MG63 (cell line): ENCODE measurements around the gene UST. TPM values are rescaled to one million over a fixed set of nuclear protein-coding genes. Genes with fewer than 3 reads are reported as not detected.
A peak's percentile ranks its signal among the peaks of the same experiment; 100 is the strongest.

Experiments used
- DNase-seq: peaks from one replicate; pipeline ENCODE4 v3.0.0-alpha.2; 2020
- H3K27me3 ChIP-seq: fragments of 250-450 bp; sonication (Bioruptor Pico); 2 replicates; pipeline ENCODE4 v1.5.1; 2020; ENCODE audit warnings: mild to moderate bottlenecking, moderate library complexity
- H3K36me3 ChIP-seq: fragments of 250-450 bp; sonication (Bioruptor Pico); 2 replicates; pipeline ENCODE4 v1.5.1; 2020; ENCODE audit warnings: mild to moderate bottlenecking, moderate library complexity
- H3K4me3 ChIP-seq: fragments of 250-450 bp; sonication (Bioruptor Pico); 2 replicates; pipeline ENCODE4 v1.5.1; 2020; ENCODE audit warnings: mild to moderate bottlenecking, moderate library complexity
- H3K9me3 ChIP-seq: fragments of 250-450 bp; sonication (Bioruptor Pico); 2 replicates; pipeline ENCODE4 v1.5.1; 2020; ENCODE audit warnings: mild to moderate bottlenecking, moderate library complexity
- total RNA-seq: library from RNA; depleted of rRNA; stranded (reverse); fragments of >200 nt; shearing (Covaris generic); gene quantifications from 2 replicates; pipeline ENCODE4 v1.2.3, GENCODE V29; 2014; ENCODE audit warnings: low replicate concordance

UST gene
- total RNA-seq, 1 experiment from 2014 or later, result 22.0 TPM

DNA sequence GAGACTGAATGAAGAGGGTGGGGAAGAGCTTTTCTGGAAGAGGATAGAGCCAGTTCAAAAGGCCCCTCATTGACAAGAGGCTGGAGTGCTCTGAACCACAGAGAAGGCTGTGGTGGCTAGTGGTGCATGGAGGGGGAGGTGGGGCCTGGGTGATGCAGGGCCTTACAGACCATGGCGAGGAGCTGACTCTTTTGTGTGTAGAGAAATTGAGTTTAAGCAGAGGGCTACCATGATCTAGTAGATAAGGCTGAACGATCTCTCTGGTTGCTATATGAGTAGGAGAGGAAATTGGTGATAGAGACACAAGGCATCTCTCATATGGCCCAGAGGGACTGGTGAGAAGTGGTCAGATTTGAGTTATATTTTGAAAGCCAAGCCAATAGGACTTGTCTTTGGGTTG, 137.6 kb downstream of the UST start:
- H3K27me3 ChIP-seq, result no peaks in the 10 kb centered on the region
- no peak for DNase-seq
- H3K4me3 ChIP-seq, result no peak overlapping the region
- no peaks in the 10 kb centered on the region for H3K9me3 ChIP-seq
- H3K36me3 ChIP-seq, result no peaks in the 10 kb centered on the region

GRCh38 chr6:148885136-148885865, 138.5 kb downstream of the UST start:
- no peak overlapping the region for H3K4me3 ChIP-seq
- DNase-seq, result peak; percentile 11
- H3K9me3 ChIP-seq, result no peaks in the 10 kb centered on the region
- H3K36me3 ChIP-seq, result no peaks in the 10 kb centered on the region
- no peaks in the 10 kb centered on the region for H3K27me3 ChIP-seq

DNA sequence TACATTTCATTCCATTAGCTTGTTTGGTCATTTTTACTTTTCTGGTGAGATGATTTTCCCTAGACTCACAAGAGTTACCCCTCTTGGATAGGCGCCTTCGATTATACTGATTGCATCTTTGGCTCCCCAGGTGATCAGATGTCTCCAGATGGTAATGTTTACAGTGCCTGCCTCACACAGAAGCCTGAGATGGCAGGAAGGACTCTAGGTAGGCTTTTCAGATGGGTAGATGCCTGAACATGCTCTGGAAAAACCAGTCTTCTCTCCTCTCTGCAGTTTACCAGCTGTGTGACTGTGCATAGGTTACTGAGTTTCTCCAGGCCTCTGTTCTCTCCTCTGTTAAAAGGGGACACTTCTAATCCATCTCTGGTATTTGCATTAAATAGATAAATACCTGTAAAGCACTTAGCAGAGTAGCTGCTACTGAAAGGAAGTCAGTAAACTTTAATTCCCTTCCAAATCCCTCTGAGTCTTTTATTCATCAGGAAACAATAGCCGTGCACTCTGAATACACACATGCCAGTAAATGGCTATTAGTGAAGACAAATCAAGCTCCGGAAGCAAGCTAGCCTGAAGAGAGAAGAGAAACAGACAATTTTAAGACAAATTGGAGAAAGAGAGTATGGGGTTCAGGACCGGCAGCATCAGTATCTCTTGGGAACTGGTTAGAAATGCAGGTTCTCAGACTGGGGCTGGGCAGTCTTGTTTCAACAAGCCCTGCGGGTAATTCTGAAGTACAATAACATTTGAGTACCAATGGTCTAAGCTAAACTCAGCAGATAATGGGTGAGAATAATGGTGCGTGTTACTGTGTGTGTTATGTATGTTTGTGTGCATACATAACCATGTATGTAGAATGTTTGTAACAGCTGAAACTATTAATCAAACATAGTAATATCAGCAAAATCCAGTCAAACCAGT, 139.4 kb downstream of the UST start:
- no peak for DNase-seq
- no peaks in the 10 kb centered on the region for H3K27me3 ChIP-seq
- H3K4me3 ChIP-seq, result no peak overlapping the region
- H3K36me3 ChIP-seq, result no peaks in the 10 kb centered on the region
- H3K9me3 ChIP-seq, result no peaks in the 10 kb centered on the region

DNA sequence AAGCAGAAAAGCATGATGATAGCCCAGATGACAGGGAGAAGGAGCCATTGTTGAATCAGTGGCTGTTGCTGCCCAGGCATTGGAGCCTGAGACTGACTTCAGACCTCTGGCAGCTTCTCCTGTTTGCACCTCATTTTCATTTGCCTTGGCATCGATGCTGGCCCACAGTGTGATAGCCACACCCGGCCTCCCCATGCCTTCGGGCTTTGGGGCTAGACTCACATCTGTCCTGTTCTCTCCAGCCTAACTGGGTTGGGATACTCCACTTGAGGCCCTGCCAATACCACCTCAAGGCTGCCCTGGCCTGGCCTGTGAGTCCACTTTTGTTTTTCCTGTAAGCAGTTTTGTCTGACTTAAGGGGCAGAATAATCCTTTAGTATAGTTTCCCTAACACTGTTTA, 140.4 kb downstream of the UST start:
- Histone ChIP-seq H3K9me3 (no peaks in the 10 kb centered on the region), H3K27me3 (no peaks in the 10 kb centered on the region), H3K4me3 (no peak overlapping the region), H3K36me3 (no peaks in the 10 kb centered on the region)
- peak; percentile 97 for DNase-seq

- DNase-seq, result no peak
- H3K4me3 ChIP-seq, result no peak overlapping the region
- H3K9me3 ChIP-seq, result no peaks in the 10 kb centered on the region; the same call in 1 of the 2 replicates
- no peaks in the 10 kb centered on the region for H3K36me3 ChIP-seq
- H3K27me3 ChIP-seq, result no peaks in the 10 kb centered on the region
These were observed 142.0 kb downstream of the UST start for GRCh38 chr6:148888856-148889255.

DNA sequence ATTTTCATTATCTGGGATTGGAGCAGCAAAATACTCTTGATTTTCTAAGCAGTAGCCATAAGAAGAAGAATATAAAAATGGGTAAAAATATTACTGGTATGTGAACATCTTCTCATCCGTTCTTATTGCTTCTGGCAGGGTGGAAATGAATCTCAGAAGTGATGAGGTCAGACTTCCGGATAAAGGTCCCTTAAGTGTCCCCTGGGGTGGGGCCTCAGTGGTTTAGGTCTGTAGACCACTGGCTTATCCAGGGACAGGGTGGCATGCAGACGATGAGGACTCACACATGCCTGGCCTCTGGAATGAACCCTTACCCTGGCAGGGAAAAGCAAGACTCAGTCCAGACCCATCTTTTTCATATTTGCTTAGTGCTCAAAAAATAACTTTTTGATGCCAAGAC, 143.3 kb downstream of the UST start:
- H3K27me3 ChIP-seq, result no peaks in the 10 kb centered on the region
- DNase-seq, result no peak
- H3K36me3 ChIP-seq, result no peaks in the 10 kb centered on the region
- H3K9me3 ChIP-seq, result no peaks in the 10 kb centered on the region; the same call in 1 of the 2 replicates
- no peak overlapping the region for H3K4me3 ChIP-seq

DNA sequence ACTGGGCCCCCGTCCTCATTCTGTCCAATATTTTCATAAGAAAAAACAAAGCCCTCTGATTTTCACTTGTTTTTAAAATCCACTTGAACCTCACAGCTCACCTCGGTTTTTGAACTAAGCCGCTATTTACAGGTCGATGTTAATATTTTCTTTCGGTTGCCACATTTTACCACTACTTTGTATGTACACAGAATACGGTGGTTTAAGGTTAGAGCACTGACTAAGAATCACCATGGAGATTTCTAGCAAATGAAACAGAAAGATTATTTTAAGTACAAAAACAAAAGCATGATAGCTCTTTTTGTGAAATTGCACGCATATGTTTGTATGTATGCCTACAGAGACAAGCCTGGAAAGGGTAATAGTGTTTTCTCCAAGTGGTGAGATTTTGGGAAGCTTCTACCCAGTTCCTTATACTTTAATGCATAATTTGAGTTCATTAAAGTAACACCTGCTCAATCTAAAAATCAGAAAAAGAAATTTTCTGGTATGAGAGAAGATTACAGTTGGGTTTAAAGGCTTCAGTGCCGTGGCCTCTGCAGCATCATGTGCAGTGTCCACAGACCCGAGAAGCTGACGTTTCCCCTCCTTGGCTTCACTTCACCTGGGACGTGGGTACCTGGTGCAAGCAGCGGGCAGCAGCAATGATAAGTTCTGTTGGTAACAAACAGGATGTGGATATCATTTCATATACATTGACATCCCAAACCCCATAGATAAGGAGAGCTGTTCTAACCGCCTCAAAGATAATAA, 144.0 kb downstream of the UST start:
- Histone ChIP-seq H3K27me3 (no peaks in the 10 kb centered on the region), H3K4me3 (no peak overlapping the region), H3K36me3 (no peaks in the 10 kb centered on the region), H3K9me3 (no peaks in the 10 kb centered on the region; the same call in 1 of the 2 replicates)
- no peak for DNase-seq

- Histone ChIP-seq H3K4me3 (no peak overlapping the region), H3K27me3 (no peaks in the 10 kb centered on the region), H3K9me3 (no peaks in the 10 kb centered on the region; the same call in 1 of the 2 replicates), H3K36me3 (no peaks in the 10 kb centered on the region)
- DNase-seq, result no peak
These were observed 144.6 kb downstream of the UST start for GRCh38 chr6:148891405-148891783.

DNA sequence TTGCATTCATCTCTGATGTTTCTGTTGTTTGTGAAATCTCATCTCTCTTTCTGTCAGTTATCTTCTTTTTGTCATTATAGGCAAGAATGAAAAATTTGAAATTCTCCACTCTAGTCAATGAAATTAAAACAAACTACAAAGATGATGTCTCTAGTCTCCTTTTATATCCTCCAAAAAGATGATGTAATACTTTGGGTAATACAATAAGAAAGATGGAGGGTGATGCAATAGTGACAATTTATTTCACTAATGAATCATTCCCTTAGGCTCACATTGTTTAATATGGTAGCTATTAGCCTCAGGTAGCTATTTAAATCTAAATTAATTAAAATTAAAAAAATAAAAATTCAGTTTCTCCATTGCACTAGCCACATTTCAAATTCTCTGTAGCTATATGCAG, 145.4 kb downstream of the UST start:
- DNase-seq, result no peak
- Histone ChIP-seq H3K4me3 (no peak overlapping the region), H3K9me3 (no peaks in the 10 kb centered on the region; the same call in 1 of the 2 replicates), H3K27me3 (no peaks in the 10 kb centered on the region), H3K36me3 (no peaks in the 10 kb centered on the region)

GRCh38 chr6:148893073-148893472, 146.2 kb downstream of the UST start:
- no peak overlapping the region for H3K4me3 ChIP-seq
- H3K9me3 ChIP-seq, result no peaks in the 10 kb centered on the region; the same call in 1 of the 2 replicates
- H3K36me3 ChIP-seq, result no peaks in the 10 kb centered on the region
- no peaks in the 10 kb centered on the region for H3K27me3 ChIP-seq
- no peak for DNase-seq

GRCh38 chr6:148893481-148893880, 146.7 kb downstream of the UST start:
- no peak overlapping the region for H3K4me3 ChIP-seq
- no peaks in the 10 kb centered on the region for H3K27me3 ChIP-seq
- no peak for DNase-seq
- no peaks in the 10 kb centered on the region for H3K36me3 ChIP-seq
- H3K9me3 ChIP-seq, result no peaks in the 10 kb centered on the region; the same call in 1 of the 2 replicates

- Histone ChIP-seq H3K27me3 (no peaks in the 10 kb centered on the region), H3K36me3 (no peaks in the 10 kb centered on the region), H3K4me3 (no peak overlapping the region), H3K9me3 (no peaks in the 10 kb centered on the region; the same call in 1 of the 2 replicates)
- DNase-seq, result no peak
These were observed 151.7 kb downstream of the UST start for GRCh38 chr6:148898376-148899014.

- DNase-seq, result no peak
These were observed 158.4 kb downstream of the UST start for GRCh38 chr6:148904896-148905870.

GRCh38 chr6:148905901-148906300, 159.1 kb downstream of the UST start:
- Histone ChIP-seq H3K36me3 (no peaks in the 10 kb centered on the region), H3K4me3 (no peak overlapping the region), H3K9me3 (no peaks in the 10 kb centered on the region), H3K27me3 (no peaks in the 10 kb centered on the region)
- no peak for DNase-seq

More at GRCh38 chr6:148904896-148905870, 158.4 kb downstream of the UST start:
- Histone ChIP-seq H3K4me3 (no peak overlapping the region), H3K36me3 (no peaks in the 10 kb centered on the region), H3K9me3 (no peaks in the 10 kb centered on the region), H3K27me3 (no peaks in the 10 kb centered on the region)

- H3K36me3 ChIP-seq, result no peaks in the 10 kb centered on the region
- no peaks in the 10 kb centered on the region for H3K9me3 ChIP-seq
- no peak for DNase-seq
These were observed 159.6 kb downstream of the UST start for GRCh38 chr6:148906386-148906785.

More at GRCh38 chr6:148906386-148906785, 159.6 kb downstream of the UST start:
- Histone ChIP-seq H3K27me3 (no peaks in the 10 kb centered on the region), H3K4me3 (no peak overlapping the region)
